Activated CD4-positive, alpha-beta T cell treated with anti-CD3 and anti-CD28 coated beads, Interleukin-2, Interleukin-4, amounts not matched to agents 100 ng/mL and 50 ng/mL, durations not matched to agents 16 hours and 8 hours (primary cell): ENCODE data around the gene ATG16L2.
A peak's percentile ranks its signal among the peaks of the same experiment; 100 is the strongest.
"Not testable (repeated sequence)": the region's sequence is repeated elsewhere in the genome, so short reads cannot be mapped to it uniquely, and the experiment has no call there.

ENCODE experiments used
- DNase-seq: peaks from one replicate; pipeline ENCODE4 v3.0.0-alpha.2; 2020; ENCODE audit warnings: low spot score

The ATG16L2 gene

GRCh38 chr11:72842653-72843330 lies 28.6 kb downstream of the ATG16L2 start:
- no peak for DNase-seq

GRCh38 chr11:72844356-72844755 lies 30.1 kb downstream of the ATG16L2 start:
- no peak for DNase-seq

- peak; percentile 45 for DNase-seq
Measured at GRCh38 chr11:72848846-72849466, 34.7 kb downstream of the ATG16L2 start.

- no peak for DNase-seq
Measured at GRCh38 chr11:72850832-72851231, 36.6 kb downstream of the ATG16L2 start.

GRCh38 chr11:72851726-72852125 lies 37.5 kb downstream of the ATG16L2 start:
- no peak for DNase-seq

GRCh38 chr11:72856065-72856464 lies 41.9 kb downstream of the ATG16L2 start:
- DNase-seq: no peak

GRCh38 chr11:72856551-72857345 lies 42.5 kb downstream of the ATG16L2 start:
- no peak for DNase-seq

GRCh38 chr11:72858267-72858666 lies 44.1 kb downstream of the ATG16L2 start:
- not testable (repeated sequence) for DNase-seq

GRCh38 chr11:72859126-72859525 lies 44.9 kb downstream of the ATG16L2 start:
- no peak for DNase-seq

- DNase-seq: no peak
Measured at GRCh38 chr11:72860010-72860409, 45.8 kb downstream of the ATG16L2 start.

GRCh38 chr11:72860592-72860991 lies 46.4 kb downstream of the ATG16L2 start:
- no peak for DNase-seq

GRCh38 chr11:72863091-72863490 lies 48.9 kb downstream of the ATG16L2 start:
- no peak for DNase-seq

GRCh38 chr11:72863916-72864315 lies 49.7 kb downstream of the ATG16L2 start:
- no peak for DNase-seq

- no peak for DNase-seq
Measured at GRCh38 chr11:72864702-72865655, 50.8 kb downstream of the ATG16L2 start.

- no peak for DNase-seq
Measured at GRCh38 chr11:72867970-72868369, 53.8 kb downstream of the ATG16L2 start.

- DNase-seq: no peak
Measured at GRCh38 chr11:72869831-72870230, 55.6 kb downstream of the ATG16L2 start.

- DNase-seq: no peak
Measured at GRCh38 chr11:72871119-72871518, 56.9 kb downstream of the ATG16L2 start.

GRCh38 chr11:72872012-72872411 lies 57.8 kb downstream of the ATG16L2 start:
- no peak for DNase-seq

- DNase-seq: no peak
Measured at GRCh38 chr11:72875736-72876135, 61.5 kb downstream of the ATG16L2 start.

GRCh38 chr11:72876147-72876546 lies 61.9 kb downstream of the ATG16L2 start:
- no peak for DNase-seq
